IPS-NIHi7 (cell line): ENCODE measurements around the gene CYB561D1.

Source experiments
- DNase-seq: peaks from one replicate; pipeline ENCODE4 v3.0.0; 2012; ENCODE audit warnings: mixed read lengths; ENCODE audit errors: extremely low spot score

The CYB561D1 gene

GRCh38 chr1:109546311-109547109, 52.6 kb downstream of the CYB561D1 start:
- DNase-seq: peak; percentile 90

DNA sequence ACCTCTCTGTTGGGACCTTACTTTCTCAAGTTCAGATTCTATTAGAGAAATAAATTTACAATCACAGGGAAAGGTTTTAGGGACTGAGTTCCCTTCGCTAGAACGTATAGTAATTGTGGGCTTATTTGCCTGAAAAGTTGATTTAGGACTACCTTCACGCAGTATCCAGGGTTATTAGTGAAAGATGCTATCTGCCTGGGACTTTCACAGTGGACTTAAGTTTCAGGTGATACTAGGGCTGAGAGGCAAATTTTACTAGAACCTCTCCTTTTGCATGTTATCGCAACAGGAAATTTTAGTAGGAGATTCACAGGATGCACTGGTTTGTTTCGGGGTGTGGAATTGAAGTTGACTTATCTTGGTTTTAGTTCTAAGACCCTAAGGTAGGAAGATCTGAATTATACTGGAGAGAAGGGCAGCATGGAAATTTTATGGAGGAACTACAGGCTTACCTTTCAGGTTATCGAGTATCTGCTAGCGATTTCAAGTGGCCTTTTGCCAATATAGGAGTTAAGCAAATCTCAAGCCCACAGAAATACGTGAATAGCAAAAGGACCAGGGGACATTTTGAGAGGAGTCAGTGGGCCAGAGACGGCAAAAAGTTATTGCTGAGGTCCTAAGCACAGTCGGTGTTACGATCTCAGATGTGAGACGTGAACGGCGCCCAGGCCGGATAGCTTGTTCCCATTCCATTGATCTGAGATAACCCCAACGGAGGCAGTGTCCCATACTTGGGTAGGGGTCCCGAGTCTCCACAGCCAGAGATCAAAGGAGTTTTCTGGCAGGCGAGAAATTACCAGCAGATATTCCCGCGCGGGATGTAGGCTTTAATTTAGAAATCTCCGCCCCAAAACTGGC, 53.8 kb downstream of the CYB561D1 start:
- no peak for DNase-seq

- peak; percentile 93 for DNase-seq
These were observed 54.7 kb downstream of the CYB561D1 start, which contains the start of gene GNAI3 for GRCh38 chr1:109548321-109549267. Gene GNAI3, plus strand, starts transcription at chr1:109548615. Its CDS starts 106 bp downstream, at chr1:109548721.
